RCC 7860 (cell line): ENCODE data around the gene ATP13A1.
A peak's percentile ranks its signal among the peaks of the same experiment; 100 is the strongest.
"Not testable (repeated sequence)": the region's sequence is repeated elsewhere in the genome, so short reads cannot be mapped to it uniquely, and the experiment has no call there.

Experiments used
- DNase-seq: peaks from one replicate; pipeline ENCODE4 v3.0.0-alpha.2; 2015; ENCODE audit warnings: low spot score
- FAIRE-seq: peaks from 2 replicates; lab custom pipeline; 2012; peaks lifted over from hg19 to GRCh38; lab: Jason Lieb, UNC

Gene ATP13A1

DNA sequence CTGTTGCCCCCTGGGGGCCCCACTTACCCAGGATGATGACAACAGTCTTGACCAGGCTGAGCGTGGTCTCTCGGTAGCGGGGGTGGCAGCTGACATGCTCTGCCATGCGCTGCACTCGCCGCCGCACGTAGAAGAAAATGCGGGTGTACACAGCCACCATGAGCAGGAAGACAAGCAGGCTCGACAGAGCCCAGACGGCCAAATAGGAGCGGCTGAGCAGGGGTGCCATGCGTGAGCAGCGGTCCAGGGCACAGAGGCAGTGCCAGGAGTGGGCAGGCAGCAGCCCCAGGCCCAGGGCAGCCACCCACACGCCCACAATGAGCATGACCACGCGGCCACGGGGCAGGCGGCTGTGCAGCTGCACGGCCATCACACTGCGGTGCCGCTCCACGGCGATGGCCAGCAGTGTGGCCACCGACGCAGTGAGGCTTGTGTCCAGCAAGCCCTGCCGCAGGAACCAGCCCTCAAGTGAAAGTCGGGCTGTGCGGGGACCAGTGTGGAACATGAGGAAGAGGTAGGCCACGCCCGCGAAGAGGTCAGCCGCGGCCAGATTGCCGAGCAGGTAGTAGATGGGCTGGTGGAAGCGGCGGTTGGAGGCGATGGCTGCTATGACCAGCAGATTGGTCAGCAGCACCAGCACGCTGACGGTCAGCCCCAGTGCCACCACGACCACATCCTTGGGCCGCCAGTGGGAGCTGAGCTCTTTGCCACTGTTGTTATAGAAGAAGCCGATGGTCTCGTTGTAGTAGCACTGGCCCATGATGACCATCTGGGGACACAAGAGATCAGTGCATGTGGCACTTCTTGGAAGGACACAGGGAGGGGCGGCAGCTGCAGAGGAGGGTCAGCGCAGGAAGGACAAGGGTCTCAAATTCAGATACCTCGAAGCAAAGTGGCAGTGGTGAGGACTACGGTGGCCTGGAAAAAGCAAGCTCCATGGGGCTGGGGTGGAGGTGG lies 36.7 kb downstream of the ATP13A1 start:
- no peak for FAIRE-seq
- no peak for DNase-seq

DNA sequence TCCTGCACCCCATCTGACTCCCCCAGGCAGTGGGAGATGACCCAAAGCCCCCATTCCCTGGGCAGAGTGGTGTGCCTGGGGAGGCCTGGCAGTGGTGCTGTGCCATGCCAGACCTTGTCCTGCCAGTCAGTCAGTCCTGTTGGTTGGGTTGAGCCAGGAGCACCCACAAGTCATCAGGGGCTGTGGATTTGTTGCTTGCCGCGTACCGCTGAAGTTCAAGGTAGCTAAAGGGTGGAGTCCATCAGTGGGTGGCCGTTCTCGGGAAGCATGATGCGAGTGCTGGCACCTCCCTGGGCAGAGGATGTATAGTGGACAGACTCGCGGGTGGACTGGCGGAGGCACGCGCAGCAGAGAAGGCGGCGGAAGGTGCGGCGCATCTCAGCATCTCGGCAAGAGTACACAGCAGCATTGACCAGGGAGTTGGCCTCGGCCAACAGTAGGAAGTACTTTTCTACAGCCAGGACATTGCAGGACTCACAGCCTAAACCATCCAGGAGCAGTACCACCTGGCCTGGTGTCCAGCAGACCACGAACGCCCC lies 39.4 kb downstream of the ATP13A1 start:
- DNase-seq (no peak), FAIRE-seq (no peak)

DNA sequence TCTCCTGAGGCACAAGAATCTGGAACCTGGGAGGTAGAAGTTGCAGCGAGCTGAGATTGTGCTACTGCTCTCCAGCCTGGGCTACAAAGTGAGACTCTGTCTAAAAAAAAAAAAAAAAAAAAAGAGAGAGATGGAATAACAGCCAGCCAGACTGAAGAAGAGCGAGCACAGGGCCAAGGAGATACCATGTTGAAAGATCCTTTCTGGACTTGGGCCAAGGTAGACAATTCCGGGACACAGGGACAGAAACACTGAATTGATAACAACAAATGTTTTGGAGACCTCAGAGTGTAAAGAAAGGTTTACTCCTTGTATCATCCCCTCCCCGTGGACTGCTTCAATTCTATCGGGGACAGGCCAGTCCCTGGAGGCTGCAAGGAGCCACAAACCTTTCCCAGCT lies 40.1 kb downstream of the ATP13A1 start:
- DNase-seq (no peak), FAIRE-seq (no peak)

DNA sequence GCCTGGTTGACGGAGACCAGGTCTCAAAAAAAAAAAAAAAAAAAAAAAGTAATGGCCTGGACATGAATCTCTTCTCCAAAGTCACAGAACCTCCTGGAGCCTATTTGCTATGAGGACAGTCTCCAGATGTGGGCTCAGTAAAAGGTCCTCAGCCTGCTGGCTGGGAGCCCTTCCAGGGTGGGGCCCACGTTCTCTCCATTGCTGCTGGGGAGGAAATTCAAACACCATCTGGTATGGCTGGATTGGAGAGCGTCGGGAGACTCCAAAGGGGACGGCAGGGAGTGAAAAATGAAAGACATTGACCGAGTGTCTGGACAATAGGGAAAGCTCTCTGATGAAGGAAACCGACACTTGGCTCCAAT lies 43.6 kb downstream of the ATP13A1 start:
- no peak for FAIRE-seq
- no peak for DNase-seq

DNA sequence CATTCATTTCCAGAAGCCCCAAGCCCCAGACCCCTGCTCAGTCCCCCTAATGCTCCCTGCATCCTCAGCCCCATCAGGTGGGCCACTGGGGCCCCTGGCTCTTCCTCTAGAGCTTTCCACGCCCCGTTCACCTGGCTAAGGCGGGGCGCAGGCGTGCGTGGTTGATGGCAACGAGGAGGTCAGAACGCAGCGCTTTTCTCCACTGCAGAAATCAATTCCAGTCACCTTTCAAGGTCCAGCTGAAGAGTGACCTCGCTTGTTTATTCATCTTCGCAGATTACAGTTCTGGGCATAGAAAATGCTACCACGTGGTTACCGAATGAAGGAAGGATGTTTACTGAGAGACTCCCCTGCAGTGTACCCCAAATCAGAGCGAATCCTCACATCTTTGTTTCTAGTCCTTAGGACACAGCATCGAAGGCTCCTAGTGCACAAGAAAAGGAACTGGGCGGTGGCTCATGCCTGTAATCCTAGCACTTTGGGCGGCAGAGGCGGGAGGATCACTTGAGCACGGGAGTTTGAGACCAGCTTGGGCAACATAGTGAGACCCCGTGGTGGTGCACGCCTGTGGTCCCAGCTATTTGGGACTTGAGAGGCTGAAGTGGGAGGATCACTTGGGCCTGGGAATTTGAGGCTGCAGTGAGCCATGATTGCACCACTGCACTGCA lies 44.2 kb downstream of the ATP13A1 start:
- DNase-seq (no peak), FAIRE-seq (no peak)

DNA sequence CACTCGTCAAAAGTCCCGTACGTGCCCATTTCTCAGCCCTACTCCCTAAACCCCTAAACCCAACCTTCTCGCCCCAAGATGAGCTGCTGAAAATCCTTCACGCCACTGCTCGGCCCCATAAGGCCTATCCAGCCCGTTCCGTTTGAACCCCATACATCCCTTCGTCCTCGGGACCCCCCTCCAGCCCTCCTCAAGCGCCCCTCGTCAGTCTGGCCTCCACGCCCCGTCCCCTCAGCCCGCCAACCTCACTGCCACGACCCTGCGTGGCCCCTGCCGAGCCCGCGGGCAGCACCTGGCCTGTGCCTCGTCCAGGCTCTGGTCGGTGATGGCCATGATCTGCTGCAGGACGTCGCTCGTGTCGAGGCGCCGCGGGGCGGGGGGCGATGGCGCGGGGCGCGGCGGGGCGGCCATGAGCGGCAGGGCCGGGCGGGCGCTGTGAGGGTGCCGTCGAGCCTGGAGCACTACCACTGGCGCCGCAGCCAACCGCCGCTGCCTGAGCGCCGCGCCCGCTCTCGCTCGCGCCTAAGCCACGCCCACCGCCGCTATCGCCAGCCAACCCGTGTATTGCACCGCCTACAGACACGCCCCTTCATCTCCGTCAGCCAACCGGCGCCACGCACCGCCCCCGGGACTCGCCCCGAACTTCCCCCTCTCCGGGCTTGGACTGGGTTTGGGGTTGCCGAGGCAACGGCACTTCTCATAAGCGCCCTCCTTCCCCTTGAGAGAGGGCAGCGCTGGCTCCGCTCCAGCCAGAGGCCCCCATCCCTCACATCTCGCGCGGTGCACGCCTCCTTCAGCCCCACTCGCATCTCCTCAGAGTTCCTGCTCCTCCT lies 45.0 kb downstream of the ATP13A1 start, which contains the start of gene PBX4:
PBX4 (minus strand) TSS at position 469 of the 833 bp plus-strand sequence; CDS start at position 411, 58 bp downstream.
- FAIRE-seq (no peak), DNase-seq (peak; percentile 90)

DNA sequence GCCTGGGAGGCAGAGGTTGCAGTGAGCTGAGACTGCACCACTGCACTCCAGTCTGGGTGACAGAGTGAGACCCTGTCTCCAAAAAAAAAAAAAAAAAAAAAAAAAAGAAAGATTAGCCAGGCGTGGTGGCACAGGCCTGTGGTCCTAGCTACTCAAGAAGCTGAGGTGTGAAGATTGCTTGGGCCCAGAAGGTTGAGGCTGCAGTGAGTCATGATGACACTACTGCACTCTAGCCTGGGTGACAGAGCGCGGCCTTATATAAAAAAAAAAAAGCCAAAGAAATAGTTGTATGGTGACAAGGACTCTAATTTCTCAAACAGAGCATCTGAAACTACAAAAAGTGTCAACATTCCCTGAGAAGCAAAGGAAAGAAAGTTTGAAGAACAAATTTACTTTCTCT lies 48.4 kb downstream of the ATP13A1 start:
- FAIRE-seq (peak; percentile 84), DNase-seq (peak; percentile 89)

DNA sequence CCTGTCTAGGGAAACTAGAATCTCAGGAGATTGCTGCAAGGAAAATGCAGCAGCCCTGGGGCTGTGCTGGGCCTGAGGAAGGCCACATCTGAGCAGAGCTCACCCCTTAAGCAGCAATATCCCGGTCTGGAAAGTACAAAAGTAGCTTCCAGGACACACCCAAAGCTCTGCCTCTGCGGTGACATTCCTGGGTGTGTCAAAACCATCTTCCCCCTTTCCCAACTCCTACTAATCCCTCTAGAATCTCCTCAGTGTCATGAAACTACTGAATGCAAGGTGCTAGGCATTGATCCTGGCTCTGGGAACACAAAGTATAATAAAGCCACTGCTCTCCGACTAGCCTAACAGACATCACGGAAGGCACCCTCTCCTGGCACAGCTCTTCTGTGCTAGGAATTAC lies 50.0 kb downstream of the ATP13A1 start:
- DNase-seq (no peak), FAIRE-seq (no peak)

DNA sequence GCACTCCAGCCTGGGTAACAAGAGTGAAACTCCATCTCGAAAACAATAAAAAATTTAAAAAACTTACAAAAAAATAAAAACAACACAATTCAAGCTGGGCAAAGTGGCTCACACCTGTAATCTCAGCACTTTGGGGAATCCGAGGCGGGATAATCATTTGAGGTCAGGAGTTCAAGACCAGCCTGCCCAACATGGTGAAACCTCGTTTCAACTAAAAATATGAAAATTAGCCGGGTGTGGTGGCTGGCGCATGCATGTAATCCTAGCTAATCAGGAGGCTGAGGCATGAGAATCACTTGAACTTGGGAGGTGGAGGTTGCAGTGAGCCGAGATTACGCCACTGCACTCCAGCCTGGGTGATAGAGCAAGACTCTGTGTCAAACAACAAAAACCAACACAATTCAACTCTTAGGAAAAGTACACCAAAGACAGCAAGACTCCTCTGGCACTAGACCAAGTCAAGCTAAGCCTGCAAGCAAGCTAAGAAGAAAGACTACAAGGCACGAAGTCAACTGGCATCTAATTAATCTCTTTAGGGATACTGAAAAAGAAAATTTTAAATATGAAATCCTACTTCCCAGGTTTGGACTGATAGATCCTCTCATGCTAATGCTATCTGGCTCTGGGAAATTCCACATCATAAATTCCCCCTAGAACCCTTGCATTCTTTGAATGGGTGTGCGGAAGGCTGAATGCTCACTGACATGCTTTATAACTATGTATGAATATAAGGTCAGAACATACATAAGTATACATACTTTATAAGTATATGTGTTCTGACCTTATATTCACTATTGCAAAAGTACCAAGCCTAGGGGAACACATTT lies 52.9 kb downstream of the ATP13A1 start:
- FAIRE-seq (no peak), DNase-seq (no peak)

DNA sequence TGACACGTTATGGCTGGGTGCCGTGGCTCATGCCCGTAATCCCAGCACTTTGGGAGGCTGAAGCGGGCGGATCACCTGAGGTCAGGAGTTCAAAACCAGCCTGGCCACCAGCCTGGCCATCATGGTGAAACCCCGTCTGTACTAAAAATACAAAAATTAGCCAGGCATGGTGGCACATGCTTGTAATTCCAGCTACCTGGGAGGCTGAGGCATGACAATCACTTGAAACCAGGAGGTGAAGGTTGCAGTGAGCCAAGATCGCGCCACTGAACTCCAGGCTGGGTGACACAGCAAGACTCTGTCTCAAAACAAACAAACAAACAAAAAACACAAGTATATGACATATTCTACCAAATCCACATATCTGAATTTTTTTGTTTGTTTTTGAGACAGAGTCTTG lies 56.8 kb downstream of the ATP13A1 start:
- FAIRE-seq, DNase-seq: not testable (repeated sequence)

DNA sequence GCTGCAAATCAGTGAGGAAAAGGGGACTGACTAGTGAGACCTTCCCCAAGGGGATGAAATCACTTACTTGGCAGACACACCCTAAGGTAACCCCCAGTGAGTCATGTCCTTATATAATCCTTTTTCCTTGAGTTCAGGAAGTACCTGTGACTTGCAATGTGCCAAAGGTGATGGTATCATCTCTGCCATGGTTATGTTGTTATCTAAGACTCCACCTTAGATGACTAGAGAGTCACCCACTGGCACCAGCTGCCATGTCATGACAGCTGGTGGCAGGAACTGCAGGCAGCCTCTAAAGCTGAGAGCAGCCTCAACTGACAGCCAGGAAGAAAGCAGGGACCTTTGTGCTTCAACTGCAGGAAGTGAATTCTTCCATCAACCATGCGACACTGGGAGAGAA lies 57.5 kb downstream of the ATP13A1 start:
- FAIRE-seq (peak; percentile 64), DNase-seq (peak; percentile 82)

DNA sequence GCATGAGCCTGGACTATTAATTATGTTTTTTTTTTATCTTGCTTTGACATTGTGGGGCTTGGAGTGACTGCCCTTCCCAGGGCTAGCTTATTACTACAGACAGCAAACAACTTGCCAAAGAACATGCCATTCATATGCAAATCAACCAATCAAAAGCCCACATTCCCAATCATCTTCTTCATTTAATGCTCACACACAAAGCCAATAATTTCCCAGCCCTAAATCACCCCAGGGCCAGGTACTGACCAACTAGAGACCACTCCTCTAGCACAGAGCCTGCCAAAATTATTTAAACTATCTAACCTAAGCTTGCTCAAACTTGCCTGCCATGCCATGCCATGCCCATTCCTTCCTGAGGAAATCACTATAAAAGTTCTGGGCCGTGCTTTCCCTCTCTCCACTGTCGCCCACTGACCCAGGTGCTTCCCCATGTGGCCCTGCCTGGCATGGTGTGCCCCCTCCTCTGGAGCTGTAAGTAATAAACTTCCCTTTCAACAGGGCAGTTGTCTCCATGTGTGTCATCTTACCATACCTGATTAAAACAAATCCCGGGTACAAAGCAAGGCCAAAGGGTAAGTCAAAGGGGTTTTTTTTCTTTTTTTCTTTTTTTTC lies 60.7 kb downstream of the ATP13A1 start:
- no peak for DNase-seq
- FAIRE-seq = no peak

DNA sequence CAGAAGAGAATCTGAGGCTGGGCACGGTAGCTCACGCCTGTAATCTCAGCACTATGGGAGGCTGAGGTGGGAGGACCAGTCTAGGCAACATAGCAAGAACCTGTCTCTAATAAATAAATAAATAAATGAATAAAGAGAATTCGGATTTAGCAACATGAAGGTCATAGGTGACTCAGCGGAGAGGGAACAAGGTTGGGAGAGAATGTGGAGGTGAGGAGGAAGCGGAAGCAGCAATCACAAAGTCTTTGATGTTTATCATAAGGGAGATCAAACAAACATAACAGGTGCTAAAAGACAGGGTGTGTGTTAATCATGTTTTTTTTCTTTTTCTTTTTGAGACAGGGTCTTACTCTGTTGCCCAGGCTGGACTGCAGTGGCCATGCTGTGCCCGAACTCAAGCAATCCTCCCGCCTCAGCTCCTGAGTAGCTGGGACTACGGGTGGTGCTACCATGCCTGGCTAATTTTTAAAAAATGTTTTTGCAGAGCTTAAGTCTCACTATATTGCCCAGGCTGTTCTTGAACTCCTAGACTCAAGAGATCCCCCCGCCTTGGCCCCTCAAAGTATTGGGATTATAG lies 61.3 kb downstream of the ATP13A1 start:
- no peak for FAIRE-seq
- no peak for DNase-seq

DNA sequence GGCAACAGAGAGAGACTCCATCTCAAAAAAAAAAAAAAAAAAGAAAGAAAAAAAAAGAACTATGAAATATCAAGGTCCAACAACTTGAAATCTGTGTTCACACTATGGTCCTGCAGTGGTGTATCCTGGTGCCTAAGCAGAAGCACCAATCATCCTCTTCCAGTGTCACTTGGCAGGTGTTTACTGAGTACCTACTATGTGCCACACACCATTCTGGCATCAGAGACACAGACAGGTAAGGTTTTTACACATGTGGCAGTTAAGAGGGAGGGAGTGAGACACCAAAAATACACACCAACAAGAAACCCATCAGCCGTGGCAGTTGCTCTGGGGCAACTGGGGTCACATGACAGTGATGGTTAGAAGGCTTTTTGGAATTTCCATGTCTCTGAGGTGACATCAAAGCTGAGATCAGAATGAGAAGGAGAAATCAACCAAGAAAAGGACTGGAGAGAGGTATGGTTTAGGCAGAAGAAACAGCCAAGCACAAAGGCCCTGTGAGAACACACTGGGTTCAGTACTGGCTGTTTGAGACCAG lies 62.6 kb downstream of the ATP13A1 start:
- FAIRE-seq = no peak
- DNase-seq = peak; percentile 32

DNA sequence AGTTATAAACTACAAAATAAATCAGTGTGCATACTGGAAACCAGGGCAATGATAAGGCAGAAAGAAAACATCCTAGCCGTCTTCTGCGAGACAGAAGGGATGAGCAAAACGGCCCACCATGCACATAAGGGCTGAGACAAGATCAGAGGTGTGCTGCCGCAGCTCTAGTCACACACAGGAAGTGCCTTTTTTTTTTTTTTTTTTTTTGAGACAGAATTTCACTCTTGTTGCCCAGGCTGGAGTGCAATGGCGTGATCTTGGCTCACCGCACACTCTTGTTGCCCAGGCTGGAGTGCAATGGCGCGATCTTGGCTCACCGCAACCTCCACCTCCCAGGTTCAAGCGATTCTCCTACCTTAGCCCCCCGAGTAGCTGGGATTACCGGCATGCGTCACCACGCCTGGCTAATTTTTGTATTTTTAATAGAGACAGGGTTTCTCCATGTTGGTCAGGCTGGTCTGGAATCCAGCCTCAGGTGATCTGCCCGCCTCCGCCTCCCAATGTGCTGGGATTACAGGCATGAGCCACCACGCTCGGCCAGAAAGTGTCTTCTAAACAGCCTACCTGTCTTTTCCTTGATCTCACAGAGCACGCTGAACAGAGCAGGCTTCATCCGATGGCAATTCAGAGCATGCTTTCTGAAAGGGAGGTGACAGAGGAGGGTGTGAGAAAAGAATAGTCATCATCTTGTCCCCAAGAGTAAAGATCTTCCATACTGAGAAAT lies 64.6 kb downstream of the ATP13A1 start:
- FAIRE-seq, DNase-seq: not testable (repeated sequence)

DNA sequence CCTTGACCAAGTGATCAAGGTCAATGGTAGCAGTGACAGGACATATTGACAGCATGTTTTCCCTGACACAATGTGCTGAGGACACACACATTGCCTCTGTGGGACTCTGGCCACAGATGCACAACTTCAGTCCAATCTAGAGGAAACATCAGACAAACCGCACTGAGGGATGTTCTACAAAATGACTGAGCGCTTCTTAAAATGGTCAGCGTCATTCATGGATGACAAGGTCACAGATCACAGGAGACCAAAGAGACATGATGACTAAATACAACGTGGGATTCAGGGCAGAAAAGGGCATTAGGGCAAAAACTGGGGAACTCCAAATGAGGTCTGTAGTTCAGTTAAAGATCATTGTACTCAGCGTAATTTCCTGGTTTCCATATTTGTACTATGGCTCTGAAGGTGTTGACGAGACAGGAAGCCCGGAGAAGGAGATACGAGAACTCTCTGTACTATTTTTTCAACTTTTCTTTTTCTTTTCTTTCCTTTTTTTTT lies 65.6 kb downstream of the ATP13A1 start:
- FAIRE-seq = peak; percentile 96
- peak; percentile 92 for DNase-seq
